Measurements from ENCODE around the gene FAM200C. TPM values are rescaled to one million over a fixed set of nuclear protein-coding genes. Genes with fewer than 3 reads are reported as not detected.

FAM200C gene
- total RNA-seq, 2 experiments from 2014 or later = 0.61 to 0.71 TPM

- Mint-ChIP-seq H3K27ac (no peak overlapping the region), H3K4me1 (no peaks in the 10 kb centered on the region), H3K27me3 (no peaks in the 10 kb centered on the region), H3K4me3 (no peak overlapping the region), H3K36me3 (no peaks in the 10 kb centered on the region), H3K9me3 (no peaks in the 10 kb centered on the region)
- DNase-seq = no peak
- POLR2A ChIA-PET = no interaction called here
- ATAC-seq (ENCODE audit: low read depth) = no peak
These were observed 43.1 kb downstream of the FAM200C start for GRCh38 chr5:160356550-160357347.

- Mint-ChIP-seq H3K9me3 (no peaks in the 10 kb centered on the region), H3K27ac (no peak overlapping the region), H3K27me3 (no peaks in the 10 kb centered on the region), H3K4me1 (no peaks in the 10 kb centered on the region), H3K4me3 (no peak overlapping the region), H3K36me3 (no peaks in the 10 kb centered on the region)
- no peak for DNase-seq
- POLR2A ChIA-PET = no interaction called here
- no peak for ATAC-seq (ENCODE audit: low read depth)
These were observed 45.2 kb downstream of the FAM200C start for GRCh38 chr5:160354666-160355065.

- no peak for DNase-seq
- POLR2A ChIA-PET = no interaction called here
- no peak overlapping the region for H3K27ac Mint-ChIP-seq
These were observed 46.5 kb downstream of the FAM200C start for GRCh38 chr5:160353379-160353778.

GRCh38 chr5:160352308-160352707 lies 47.5 kb downstream of the FAM200C start:
- H3K27ac Mint-ChIP-seq = no peak overlapping the region

More at GRCh38 chr5:160353379-160353778, 46.5 kb downstream of the FAM200C start:
- H3K27me3 Mint-ChIP-seq = no peaks in the 10 kb centered on the region
- no peaks in the 10 kb centered on the region for H3K36me3 Mint-ChIP-seq
- no peak for ATAC-seq (ENCODE audit: low read depth)
- H3K4me3 Mint-ChIP-seq = no peak overlapping the region
- H3K4me1 Mint-ChIP-seq = no peaks in the 10 kb centered on the region
- no peaks in the 10 kb centered on the region for H3K9me3 Mint-ChIP-seq

GRCh38 chr5:160349935-160350303 lies 49.9 kb downstream of the FAM200C start:
- POLR2A ChIA-PET = no interaction called here
- Mint-ChIP-seq H3K27ac (no peak overlapping the region), H3K4me3 (no peak overlapping the region), H3K9me3 (no peaks in the 10 kb centered on the region), H3K4me1 (no peaks in the 10 kb centered on the region), H3K36me3 (no peaks in the 10 kb centered on the region), H3K27me3 (no peaks in the 10 kb centered on the region)
- DNase-seq (no peak), ATAC-seq (ENCODE audit: low read depth) (no peak)

More at GRCh38 chr5:160352308-160352707, 47.5 kb downstream of the FAM200C start:
- POLR2A ChIA-PET = no interaction called here
- H3K9me3 Mint-ChIP-seq = no peaks in the 10 kb centered on the region
- no peak for ATAC-seq (ENCODE audit: low read depth)
- H3K27me3 Mint-ChIP-seq = no peaks in the 10 kb centered on the region
- H3K4me3 Mint-ChIP-seq = no peak overlapping the region
- H3K36me3 Mint-ChIP-seq = no peaks in the 10 kb centered on the region
- H3K4me1 Mint-ChIP-seq = no peaks in the 10 kb centered on the region
- no peak for DNase-seq

- Mint-ChIP-seq H3K9me3 (no peaks in the 10 kb centered on the region), H3K4me3 (no peak overlapping the region), H3K27me3 (no peaks in the 10 kb centered on the region), H3K27ac (no peak overlapping the region), H3K4me1 (no peaks in the 10 kb centered on the region), H3K36me3 (no peaks in the 10 kb centered on the region)
- POLR2A ChIA-PET = no interaction called here
- DNase-seq = no peak
- no peak for ATAC-seq (ENCODE audit: low read depth)
These were observed 50.5 kb downstream of the FAM200C start for GRCh38 chr5:160349249-160349934.

- POLR2A ChIA-PET = no interaction called here
- no peak overlapping the region for H3K27ac Mint-ChIP-seq
- ATAC-seq (ENCODE audit: low read depth) (no peak), DNase-seq (no peak)
- H3K36me3 Mint-ChIP-seq = no peaks in the 10 kb centered on the region
- peaks cover 2% of the 10 kb centered on the region for H3K27me3 Mint-ChIP-seq
- no peaks in the 10 kb centered on the region for H3K9me3 Mint-ChIP-seq
- H3K4me3 Mint-ChIP-seq = no peak overlapping the region
- peaks cover 5% of the 10 kb centered on the region for H3K4me1 Mint-ChIP-seq
These were observed 51.8 kb downstream of the FAM200C start for GRCh38 chr5:160348080-160348479.

GRCh38 chr5:160347448-160347847 lies 52.4 kb downstream of the FAM200C start:
- H3K4me1 Mint-ChIP-seq = peaks cover 5% of the 10 kb centered on the region
- no peak overlapping the region for H3K27ac Mint-ChIP-seq
- H3K27me3 Mint-ChIP-seq = peaks cover 2% of the 10 kb centered on the region
- POLR2A ChIA-PET = no interaction called here
- no peak overlapping the region for H3K4me3 Mint-ChIP-seq
- no peaks in the 10 kb centered on the region for H3K36me3 Mint-ChIP-seq
- no peak for DNase-seq
- no peaks in the 10 kb centered on the region for H3K9me3 Mint-ChIP-seq
- ATAC-seq (ENCODE audit: low read depth) = no peak

Other genes starting within 250 kb of the FAM200C start
- not detected for gene FABP6, start 170.5 kb downstream of the FAM200C start, total RNA-seq
- gene CCNJL, start 87.5 kb downstream of the FAM200C start, total RNA-seq = under 1 TPM in 1 of 2 experiments, not detected in 1; 0.17 TPM
- gene C1QTNF2, start 29.4 kb downstream of the FAM200C start, total RNA-seq = not detected
- gene SLU7, start 19.0 kb upstream of the FAM200C start, total RNA-seq = 10 to 100 TPM; 62.3 to 66.6 TPM
- 100 to 1,000 TPM; 118 TPM for gene PTTG1, start 21.8 kb upstream of the FAM200C start, total RNA-seq

Measured in activated naive CD8-positive, alpha-beta T cell treated with anti-CD3 and anti-CD28 coated beads, Interleukin-2, amount 10 ng/mL, durations not matched to agents 7 days and 5 days (primary cell).